Measurements from ENCODE around the gene MAN2B2. TPM values are rescaled to one million over a fixed set of nuclear protein-coding genes. Genes with fewer than 3 reads are reported as not detected.

MAN2B2 gene
- total and polyA plus RNA-seq, 9 of the 15 experiments (the other 6 are each of a cell fraction or from before 2014, with no cell fraction given): 0.21 to 8.8 (median 3.7) TPM

- Histone ChIP-seq H3K4me2 (ENCODE audit: insufficient read depth, low read length) (peak overlapping the region; percentile 65), H2AFZ (ENCODE audit: low read depth, low read length) (peak overlapping the region; percentile 64), H3K27ac (ENCODE audit: extremely low read depth, low read depth, low read length) (peak overlapping the region; percentile 4; the same call in 1 of the 3 replicates), H3K36me3 (ENCODE audit: control insufficient read depth, insufficient read depth, low read length) (peaks cover 15% of the 10 kb centered on the region; the same call in 2 of the 3 replicates), H3K9me1 (ENCODE audit: control insufficient read depth, insufficient read depth, low read length) (no peaks in the 10 kb centered on the region), H3K4me1 (replicated peaks in 1 of 2; ENCODE audit: control insufficient read depth in 2 of 2, insufficient read depth in 2 of 2, low read length in 2 of 2) (peaks cover 0 to 5% of the 10 kb centered on the region in 2 experiments; a peak in 1 of 5 replicates), H3K9me3 (replicated peaks; ENCODE audit: control insufficient read depth, insufficient read depth, low read depth, low read length) (0 out of 2 replicates have a peak, but pooled peaks cover 3% of the 10 kb centered on the region), H4K20me1 (replicated peaks; ENCODE audit: control insufficient read depth, insufficient read depth, low read length) (no peaks in the 10 kb centered on the region), H3K27me3 (ENCODE audit: control insufficient read depth in 2 of 2, insufficient read depth in 2 of 2, low read length in 2 of 2) (no peaks in the 10 kb centered on the region), H3K4me3 (no peak overlapping the region), H3K79me2 (ENCODE audit: control insufficient read depth, insufficient read depth, low read length) (no peaks in the 10 kb centered on the region), H3K9ac (ENCODE audit: insufficient read depth in 1 of 2, low read depth in 2 of 2, low read length in 2 of 2) (peak overlapping the region in 1 of 2 experiments; percentile 19; a peak in 1 of 4 replicates)
- FAIRE-seq: peak; percentile 99
- ChIA-PET CTCF (ENCODE audit: low intra/inter-chr PET ratio) (no interaction called here), POLR2A (interaction anchor here (0.6 to 1.6 kb wide), 2 partner anchors 8 to 422 kb away, joined by 3 to 5 read pairs; no protein-coding TSS in a partner anchor)
- in situ Hi-C loops (cut with MboI) (no loop called here), intact Hi-C loops (cut with micrococcal nuclease) (no loop called here)
- ATAC-seq: peak; percentile 99
- peak; percentile 73 to 89 (median 78) for DNase-seq (ENCODE audit: extremely low read depth in 1 of 4, low spot score in 3 of 4)
- BruUV-seq (replicated peaks): no TSS peak
- 33% methylated on average over 3 of the region's 4 CpGs for WGBS (ENCODE audit: insufficient coverage, low coverage, missing lambda C conversion rate)
- no peak for TF ChIP-seq E2F8 (IDR thresholded peaks at IDR 0.05; ENCODE audit: low read depth, partially characterized antibody)
- peak; percentile 89 for TF ChIP-seq ZNF143 (CRISPR knock-in tag; IDR thresholded peaks at IDR 0.05)
- TF ChIP-seq, protein P1, sequence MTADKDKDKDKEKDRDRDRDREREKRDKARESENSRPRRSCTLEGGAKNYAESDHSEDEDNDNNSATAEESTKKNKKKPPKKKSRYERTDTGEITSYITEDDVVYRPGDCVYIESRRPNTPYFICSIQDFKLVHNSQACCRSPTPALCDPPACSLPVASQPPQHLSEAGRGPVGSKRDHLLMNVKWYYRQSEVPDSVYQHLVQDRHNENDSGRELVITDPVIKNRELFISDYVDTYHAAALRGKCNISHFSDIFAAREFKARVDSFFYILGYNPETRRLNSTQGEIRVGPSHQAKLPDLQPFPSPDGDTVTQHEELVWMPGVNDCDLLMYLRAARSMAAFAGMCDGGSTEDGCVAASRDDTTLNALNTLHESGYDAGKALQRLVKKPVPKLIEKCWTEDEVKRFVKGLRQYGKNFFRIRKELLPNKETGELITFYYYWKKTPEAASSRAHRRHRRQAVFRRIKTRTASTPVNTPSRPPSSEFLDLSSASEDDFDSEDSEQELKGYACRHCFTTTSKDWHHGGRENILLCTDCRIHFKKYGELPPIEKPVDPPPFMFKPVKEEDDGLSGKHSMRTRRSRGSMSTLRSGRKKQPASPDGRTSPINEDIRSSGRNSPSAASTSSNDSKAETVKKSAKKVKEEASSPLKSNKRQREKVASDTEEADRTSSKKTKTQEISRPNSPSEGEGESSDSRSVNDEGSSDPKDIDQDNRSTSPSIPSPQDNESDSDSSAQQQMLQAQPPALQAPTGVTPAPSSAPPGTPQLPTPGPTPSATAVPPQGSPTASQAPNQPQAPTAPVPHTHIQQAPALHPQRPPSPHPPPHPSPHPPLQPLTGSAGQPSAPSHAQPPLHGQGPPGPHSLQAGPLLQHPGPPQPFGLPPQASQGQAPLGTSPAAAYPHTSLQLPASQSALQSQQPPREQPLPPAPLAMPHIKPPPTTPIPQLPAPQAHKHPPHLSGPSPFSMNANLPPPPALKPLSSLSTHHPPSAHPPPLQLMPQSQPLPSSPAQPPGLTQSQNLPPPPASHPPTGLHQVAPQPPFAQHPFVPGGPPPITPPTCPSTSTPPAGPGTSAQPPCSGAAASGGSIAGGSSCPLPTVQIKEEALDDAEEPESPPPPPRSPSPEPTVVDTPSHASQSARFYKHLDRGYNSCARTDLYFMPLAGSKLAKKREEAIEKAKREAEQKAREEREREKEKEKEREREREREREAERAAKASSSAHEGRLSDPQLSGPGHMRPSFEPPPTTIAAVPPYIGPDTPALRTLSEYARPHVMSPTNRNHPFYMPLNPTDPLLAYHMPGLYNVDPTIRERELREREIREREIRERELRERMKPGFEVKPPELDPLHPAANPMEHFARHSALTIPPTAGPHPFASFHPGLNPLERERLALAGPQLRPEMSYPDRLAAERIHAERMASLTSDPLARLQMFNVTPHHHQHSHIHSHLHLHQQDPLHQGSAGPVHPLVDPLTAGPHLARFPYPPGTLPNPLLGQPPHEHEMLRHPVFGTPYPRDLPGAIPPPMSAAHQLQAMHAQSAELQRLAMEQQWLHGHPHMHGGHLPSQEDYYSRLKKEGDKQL (CRISPR knock-in tag; IDR thresholded peaks at IDR 0.05; ENCODE audit: borderline replicate concordance): no peak
- TF ChIP-seq, protein P2, sequence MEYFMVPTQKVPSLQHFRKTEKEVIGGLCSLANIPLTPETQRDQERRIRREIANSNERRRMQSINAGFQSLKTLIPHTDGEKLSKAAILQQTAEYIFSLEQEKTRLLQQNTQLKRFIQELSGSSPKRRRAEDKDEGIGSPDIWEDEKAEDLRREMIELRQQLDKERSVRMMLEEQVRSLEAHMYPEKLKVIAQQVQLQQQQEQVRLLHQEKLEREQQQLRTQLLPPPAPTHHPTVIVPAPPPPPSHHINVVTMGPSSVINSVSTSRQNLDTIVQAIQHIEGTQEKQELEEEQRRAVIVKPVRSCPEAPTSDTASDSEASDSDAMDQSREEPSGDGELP (CRISPR knock-in tag; IDR thresholded peaks at IDR 0.05; ENCODE audit: borderline replicate concordance): peak; percentile 40; the same call in 1 of the 2 replicates
- TF ChIP-seq CSDE1 (IDR thresholded peaks at IDR 0.05): no peak
- TF ChIP-seq AFF1 (IDR thresholded peaks at IDR 0.05; ENCODE audit: low read depth in 1 of 2, partially characterized antibody in 2 of 2): peak in 1 of 2 experiments; percentile 94
Measured at GRCh38 chr4:6582889-6583490, 8.0 kb downstream of the MAN2B2 start.

Measured in K562 (cell line).